K562 (cell line): ENCODE results near the gene LYRM1. TPM values are rescaled to one million over a fixed set of nuclear protein-coding genes. Genes with fewer than 3 reads are reported as not detected.
A peak's percentile ranks its signal among the peaks of the same experiment; 100 is the strongest.

Source experiments
- ATAC-seq: fragments of 200-7000 bp; cut with Tn5 transposase; 3 replicates; pipeline ENCODE4 v1.9.1; 2020; ENCODE audit warnings: moderate library complexity
- BruUV-seq: library from RNA; stranded (reverse); fragments of 400-500 nt; replicated peaks from 2 replicates; lab custom pipeline; 2021; lab: Mats Ljungman, UMichigan
- CTCF ChIA-PET: fragments of 300-600 bp; formaldehyde crosslinking; extraction: SDS; loops from one replicate; lab custom pipeline; 2021; ENCODE audit warnings: low intra/inter-chr PET ratio; lab: Yijun Ruan, JAX
- POLR2A ChIA-PET: fragments of 300-600, 350-650 bp; sonication (Branson Sonifier 250); formaldehyde crosslinking; extraction: SDS; loops from one replicate; lab custom pipeline; 2021; ENCODE audit warnings: antibody characterized with exemption, inconsistent platforms; lab: Yijun Ruan, JAX
- DNase-seq, 4 experiments: peaks; one replicate each; pipeline versions ENCODE4 v3.0.0 to v3.0.0-alpha.2; 2011 to 2018; ENCODE audit warnings: low spot score in 3 of 4, mixed read lengths in 3 of 4; ENCODE audit errors: extremely low read depth in 1 of 4
- FAIRE-seq: peaks from 2 replicates; lab custom pipeline; 2011; peaks lifted over from hg19 to GRCh38; lab: Jason Lieb, UNC
- H2AFZ ChIP-seq: 2 replicates; pipeline ENCODE4 v1.6.0; 2011; ENCODE audit warnings: low read depth, low read length, control low read depth, inconsistent platforms
- H3K27ac ChIP-seq: fragments of 200-600 bp; 3 replicates; pipeline ENCODE4 v1.8.0; 2011; ENCODE audit warnings: low read depth, mild to moderate bottlenecking, control low read depth, inconsistent platforms, low read length, moderate library complexity, mixed read lengths; ENCODE audit errors: extremely low read depth
- H3K27me3 ChIP-seq, 2 experiments: fragments of 300-600 bp in 1 of 2; 2 replicates in 1 of 2; 3 replicates in 1 of 2; pipeline versions ENCODE4 v1.6.0 to v1.8.0; 2011; ENCODE audit warnings: inconsistent platforms in 2 of 2, low read length in 2 of 2, mild to moderate bottlenecking in 1 of 2, mixed read lengths in 1 of 2, moderate library complexity in 1 of 2; ENCODE audit not compliant: control insufficient read depth in 2 of 2, insufficient read depth in 2 of 2
- H3K36me3 ChIP-seq: fragments of 300-600 bp; 3 replicates; pipeline ENCODE4 v1.8.0; 2011; ENCODE audit warnings: mild to moderate bottlenecking, low read length, inconsistent platforms; ENCODE audit not compliant: control insufficient read depth, insufficient read depth
- H3K4me1 ChIP-seq, 2 experiments: fragments of 200-600 bp in 1 of 2; replicated peaks in 1 of 2; 2 replicates in 1 of 2; 3 replicates in 1 of 2; pipeline versions ENCODE4 v1.5.1 to v1.8.0; 2011; ENCODE audit warnings: inconsistent platforms in 2 of 2, low read length in 2 of 2, mild to moderate bottlenecking in 1 of 2, mixed read lengths in 1 of 2, moderate library complexity in 1 of 2; ENCODE audit not compliant: control insufficient read depth in 2 of 2, insufficient read depth in 2 of 2
- H3K4me2 ChIP-seq: 2 replicates; pipeline ENCODE4 v1.6.1; 2011; ENCODE audit warnings: low read length, control low read depth, inconsistent platforms, mixed read lengths; ENCODE audit not compliant: insufficient read depth
- H3K4me3 ChIP-seq: fragments of 200-600 bp; sonication (generic), shearing (Covaris generic); 2 replicates; pipeline ENCODE4 v1.5.1; 2016; ENCODE audit warnings: control low read depth, inconsistent platforms
- H3K79me2 ChIP-seq: fragments of 200-600 bp; 3 replicates; pipeline ENCODE4 v1.8.0; 2011; ENCODE audit warnings: low read length, inconsistent platforms; ENCODE audit not compliant: control insufficient read depth, insufficient read depth
- H3K9ac ChIP-seq, 2 experiments: 2 replicates each; pipeline versions ENCODE4 v1.6.0 to v1.6.1; 2011; ENCODE audit warnings: low read depth in 2 of 2, low read length in 2 of 2, control low read depth in 1 of 2, inconsistent platforms in 1 of 2, mild to moderate bottlenecking in 1 of 2, mixed read lengths in 1 of 2; ENCODE audit not compliant: insufficient read depth in 1 of 2
- H3K9me1 ChIP-seq: one replicate; pipeline ENCODE4 v1.6.0; 2011; ENCODE audit warnings: inconsistent platforms, mild to moderate bottlenecking, low read length, moderate library complexity; ENCODE audit not compliant: control insufficient read depth, insufficient read depth
- H3K9me3 ChIP-seq: replicated peaks from 2 replicates; pipeline ENCODE4 v1.5.1; 2011; ENCODE audit warnings: low read depth, low read length, inconsistent platforms; ENCODE audit not compliant: control insufficient read depth, insufficient read depth
- H4K20me1 ChIP-seq: replicated peaks from 2 replicates; pipeline ENCODE4 v1.6.1; 2011; ENCODE audit warnings: low read length, inconsistent platforms, mixed read lengths; ENCODE audit not compliant: control insufficient read depth, insufficient read depth
- CBFA2T2 ChIP-seq: fragments of 450-650 bp; conservative IDR thresholded peaks from 2 replicates; pipeline ENCODE4 v1.6.1; 2017; ENCODE audit warnings: mild to moderate bottlenecking
- CREM ChIP-seq: IDR thresholded peaks from 2 replicates; pipeline ENCODE4 v1.6.1; 2014; ENCODE audit warnings: antibody characterized with exemption, low read depth
- GABPA ChIP-seq: fragments of 200-800 bp; sonication (Bioruptor generic); conservative IDR thresholded peaks from 2 replicates; pipeline ENCODE4 v1.6.1; 2016; ENCODE audit warnings: low read depth, missing genetic modification characterization, missing compliant biosample characterization
- GTF2E2 ChIP-seq: fragments of 200-800 bp; sonication (Bioruptor generic); IDR thresholded peaks from 2 replicates; pipeline ENCODE4 v1.6.1; 2016; ENCODE audit warnings: missing genetic modification characterization, missing compliant biosample characterization
- HLTF ChIP-seq: fragments of 450-650 bp; IDR thresholded peaks from 2 replicates; pipeline ENCODE4 v1.6.1; 2016
- KDM4B ChIP-seq, 2 experiments: fragments of 450-650 bp in 1 of 2; sonication (generic) in 1 of 2; IDR thresholded peaks; 2 replicates each; pipeline ENCODE4 v1.6.1; 2016 to 2017; ENCODE audit warnings: borderline replicate concordance in 2 of 2, antibody characterized with exemption in 1 of 2, low read depth in 1 of 2, mild to moderate bottlenecking in 1 of 2
- NCOA1 ChIP-seq: fragments of 450-650 bp; IDR thresholded peaks from 2 replicates; pipeline ENCODE4 v1.6.1; 2016; ENCODE audit warnings: low read depth
- TEAD2 ChIP-seq: fragments of 450-650 bp; IDR thresholded peaks from 2 replicates; pipeline ENCODE4 v1.6.1; 2016; ENCODE audit warnings: missing genetic modification characterization, control low read depth, missing compliant biosample characterization
- TSC22D4 ChIP-seq: fragments of 450-650 bp; IDR thresholded peaks from 2 replicates; pipeline ENCODE4 v1.6.1; 2016; ENCODE audit warnings: missing genetic modification characterization, missing biosample characterization, control low read depth
- ZBTB2 ChIP-seq: fragments of 450-650 bp; IDR thresholded peaks from 2 replicates; pipeline ENCODE4 v1.6.1; 2016; ENCODE audit warnings: antibody characterized with exemption
- ZNF217 ChIP-seq: sonication (generic); formaldehyde crosslinking; IDR thresholded peaks from 2 replicates; pipeline ENCODE4 v1.8.0; 2022; ENCODE audit warnings: mild to moderate bottlenecking, missing genetic modification reagents
- ZNF253 ChIP-seq: fragments of 250-450 bp; sonication (Bioruptor Pico); conservative IDR thresholded peaks from 2 replicates; pipeline ENCODE4 v1.6.1; 2021; ENCODE audit warnings: mild to moderate bottlenecking
- ZNF583 ChIP-seq: fragments of 250-450 bp; sonication (Bioruptor Pico); IDR thresholded peaks from 2 replicates; pipeline ENCODE4 v1.4.0; 2020
- ZNF639 ChIP-seq, 2 experiments: fragments of 200-800 bp in 1 of 2; sonication (Bioruptor generic) in 1 of 2; sonication (generic) in 1 of 2; formaldehyde crosslinking in 1 of 2; IDR thresholded peaks in 1 of 2; conservative IDR thresholded peaks in 1 of 2; 2 replicates each; pipeline versions ENCODE4 v1.5.0 to v1.6.1; 2016 to 2020; ENCODE audit warnings: missing compliant biosample characterization in 1 of 2, missing genetic modification characterization in 1 of 2, missing genetic modification reagents in 1 of 2
- WGBS: fragments of 100-300 bp; shearing (Covaris generic); methylation state at CpG from one replicate; pipeline ENCODE4 v1.1.6; 2016; ENCODE audit warnings: low coverage, mixed read lengths; ENCODE audit not compliant: insufficient coverage; ENCODE audit errors: missing lambda C conversion rate; 5-methylcytosine and 5-hydroxymethylcytosine counted together
- in situ Hi-C: fragments of 300-500 bp; cut with MboI; formaldehyde crosslinking; loops from 4 replicates; pipeline ENCODE4 v1.15.0; 2018; ENCODE audit warnings: inconsistent platforms, mixed read lengths
- intact Hi-C: fragments of 100-400 bp; cut with micrococcal nuclease; formaldehyde crosslinking; loops from 2 replicates; pipeline ENCODE4 v1.14.2; 2022
- polyA plus RNA-seq, 8 experiments: library from polyadenylated mRNA; depleted of rRNA in 4 of 8; stranded (reverse) in 5 of 8; unstranded in 3 of 8; fragments of >200 nt; fragmentation: Nextera tagmentation in 2 of 8; fragmentation: Illumina TruSeq in 1 of 8; extraction: Ambion mirVana in 2 of 8; extraction: Trizol in 1 of 8; gene quantifications; 2 replicates each; pipeline versions ENCODE4 v1.2.1 to v1.2.3, GENCODE V29; 2011 to 2014; ENCODE audit warnings: inconsistent platforms in 1 of 8, missing spikeins in 1 of 8
- total RNA-seq, 7 experiments: library from RNA; depleted of rRNA in 6 of 7; stranded (reverse); fragments of >200 nt in 6 of 7; fragmentation: Illumina TruSeq in 2 of 7; extraction: Trizol in 2 of 7; gene quantifications; 2 replicates each; pipeline versions ENCODE4 v1.2.1 to v1.2.3, GENCODE V29; 2011 to 2021; ENCODE audit warnings: low replicate concordance in 1 of 7
- TF ChIP-seq, protein P1 (sequence below): sonication (generic); IDR thresholded peaks from 2 replicates; pipeline ENCODE4 v1.6.1; 2016
- TF ChIP-seq, protein P2 (sequence below), 2 experiments: fragments of 250-450 bp in 1 of 2; fragments of 450-650 bp in 1 of 2; sonication (Bioruptor Pico) in 1 of 2; IDR thresholded peaks; 2 replicates each; pipeline versions ENCODE4 v1.6.1 to v1.8.0; 2016 to 2021; ENCODE audit warnings: mild to moderate bottlenecking in 2 of 2, moderate library complexity in 2 of 2, missing compliant biosample characterization in 1 of 2, missing genetic modification characterization in 1 of 2

Gene LYRM1
- total and polyA plus RNA-seq, 9 of the 15 experiments (the other 6 are each of a cell fraction or from before 2014, with no cell fraction given) = 17.5 to 44.1 (median 32.7) TPM

- Histone ChIP-seq H3K9me1 (peaks cover 4% of the 10 kb centered on the region), H3K4me2 (no peak overlapping the region), H3K36me3 (no peaks in the 10 kb centered on the region), H3K79me2 (0 out of 3 replicates have a peak, but pooled peaks cover 3% of the 10 kb centered on the region), H3K9me3 (no peaks in the 10 kb centered on the region), H4K20me1 (peaks cover 12% of the 10 kb centered on the region; the same call in 1 of the 2 replicates), H3K27me3 (no peaks in the 10 kb centered on the region), H2AFZ (no peak overlapping the region), H3K4me3 (no peak overlapping the region), H3K27ac (no peak overlapping the region), H3K9ac (no peak overlapping the region), H3K4me1 (peaks cover 6 to 14% of the 10 kb centered on the region in 2 experiments; a peak in 4 of 5 replicates)
- FAIRE-seq = peak; percentile 56
- in situ Hi-C loops (no loop called here), intact Hi-C loops (no loop called here)
- no TSS peak for BruUV-seq
- ChIA-PET CTCF (no interaction called here), POLR2A (interaction anchor here (0.6 kb wide), 1 partner anchor 1154 kb away, joined by 4 read pairs; the partner anchor contains the start of gene IQCK)
- 33% methylated on average over 9 of the region's 9 CpGs for WGBS
- ATAC-seq = no peak
- DNase-seq = peak in 1 of 4 experiments; percentile 19
- no peak for TF ChIP-seq ZNF217 (CRISPR knock-in tag)
- no peak for TF ChIP-seq ZBTB2
- 0 out of 2 replicates have a peak, but pooled peaks have one; percentile 23 for TF ChIP-seq GABPA
- peak; percentile 46 for TF ChIP-seq CBFA2T2
- TF ChIP-seq KDM4B (IDR thresholded peaks at IDR 0.05; ENCODE audit: borderline replicate concordance in 2 of 2, low read depth in 1 of 2) = no peak
- TF ChIP-seq GTF2E2 (tag) = no peak
- TF ChIP-seq CREM = no peak
- TF ChIP-seq, protein P1, sequence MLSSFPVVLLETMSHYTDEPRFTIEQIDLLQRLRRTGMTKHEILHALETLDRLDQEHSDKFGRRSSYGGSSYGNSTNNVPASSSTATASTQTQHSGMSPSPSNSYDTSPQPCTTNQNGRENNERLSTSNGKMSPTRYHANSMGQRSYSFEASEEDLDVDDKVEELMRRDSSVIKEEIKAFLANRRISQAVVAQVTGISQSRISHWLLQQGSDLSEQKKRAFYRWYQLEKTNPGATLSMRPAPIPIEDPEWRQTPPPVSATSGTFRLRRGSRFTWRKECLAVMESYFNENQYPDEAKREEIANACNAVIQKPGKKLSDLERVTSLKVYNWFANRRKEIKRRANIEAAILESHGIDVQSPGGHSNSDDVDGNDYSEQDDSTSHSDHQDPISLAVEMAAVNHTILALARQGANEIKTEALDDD = peak; percentile 72
- TF ChIP-seq, protein P2, sequence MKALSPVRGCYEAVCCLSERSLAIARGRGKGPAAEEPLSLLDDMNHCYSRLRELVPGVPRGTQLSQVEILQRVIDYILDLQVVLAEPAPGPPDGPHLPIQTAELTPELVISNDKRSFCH (CRISPR knock-in tag; IDR thresholded peaks at IDR 0.05) = no peak
- TF ChIP-seq, protein P2 (tag; IDR thresholded peaks at IDR 0.05) = no peak
- no peak for TF ChIP-seq TSC22D4 (tag)
- TF ChIP-seq ZNF583 (CRISPR knock-in tag) = no peak
- no peak for TF ChIP-seq HLTF
- TF ChIP-seq NCOA1 = no peak
- no peak for TF ChIP-seq ZNF639 (CRISPR knock-in tag; conservative IDR thresholded peaks at IDR 0.05 in 1 of 2, IDR thresholded peaks at IDR 0.05 in 1 of 2)
- TF ChIP-seq TEAD2 (tag) = no peak
- TF ChIP-seq ZNF253 (CRISPR knock-in tag) = no peak
Measured at GRCh38 chr16:20871941-20872815, 28.4 kb upstream of the LYRM1 start.
